Measurements from ENCODE around the gene RASD2. TPM values are rescaled to one million over a fixed set of nuclear protein-coding genes. Genes with fewer than 3 reads are reported as not detected.
A peak's percentile ranks its signal among the peaks of the same experiment; 100 is the strongest.
"Not testable (repeated sequence)": the region's sequence is repeated elsewhere in the genome, so short reads cannot be mapped to it uniquely, and the experiment has no call there.

The RASD2 gene, protein sequence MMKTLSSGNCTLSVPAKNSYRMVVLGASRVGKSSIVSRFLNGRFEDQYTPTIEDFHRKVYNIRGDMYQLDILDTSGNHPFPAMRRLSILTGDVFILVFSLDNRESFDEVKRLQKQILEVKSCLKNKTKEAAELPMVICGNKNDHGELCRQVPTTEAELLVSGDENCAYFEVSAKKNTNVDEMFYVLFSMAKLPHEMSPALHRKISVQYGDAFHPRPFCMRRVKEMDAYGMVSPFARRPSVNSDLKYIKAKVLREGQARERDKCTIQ
- polyA plus RNA-seq (2013), result 0.11 and 0.14 TPM in 2 replicates

GRCh38 chr22:35540595-35541253 lies at the start of gene RASD2:
Gene RASD2, plus strand, starts transcription at chr22:35540831. Its CDS starts 5,979 bp downstream, at chr22:35546810.
- H4K8ac ChIP-seq (ENCODE audit: low read depth, low read length), result no peak within 1 kb of the TSS
- no CpG with 5 or more reads among the region's 49 CpGs for WGBS (ENCODE audit: extremely low coverage, insufficient coverage, insufficient read length)
- H3K4me1 ChIP-seq (ENCODE audit: control insufficient read depth in 1 of 2, insufficient read depth in 2 of 2, low read length in 2 of 2), result peaks cover 7 to 13% of the 10 kb centered on the region in 2 experiments
- H3K23ac ChIP-seq (ENCODE audit: low read length), result no peak within 1 kb of the TSS
- H3K79me2 ChIP-seq (ENCODE audit: control insufficient read depth, insufficient read depth, low read length, poor library complexity), result no peaks in the 10 kb centered on the region
- no peak within 1 kb of the TSS for H3K18ac ChIP-seq (ENCODE audit: low read length)
- H2BK5ac ChIP-seq (ENCODE audit: low read depth, low read length, poor library complexity), result no peak within 1 kb of the TSS
- H3K27ac ChIP-seq (ENCODE audit: low read depth, low read length), result no peak within 1 kb of the TSS
- H2AFZ ChIP-seq (ENCODE audit: insufficient read depth, low read length, poor library complexity), result peak within 1 kb of the TSS; percentile 37
- H2AK5ac ChIP-seq (ENCODE audit: low read length), result no peak within 1 kb of the TSS
- no peak within 1 kb of the TSS for H3K14ac ChIP-seq (ENCODE audit: low read length)
- peaks cover 5% of the 10 kb centered on the region for H3K9me3 ChIP-seq (ENCODE audit: insufficient read depth, low read depth, low read length)
- H3K4me3 ChIP-seq (ENCODE audit: low read depth, low read length), result peak within 1 kb of the TSS; percentile 69
- peak in 1 of 2 donors; percentile 47 for DNase-seq
- no peaks in the 10 kb centered on the region for H3K36me3 ChIP-seq (ENCODE audit: control insufficient read depth in 1 of 2, insufficient read depth in 2 of 2, low read length in 2 of 2)
- H3K27me3 ChIP-seq (ENCODE audit: insufficient read depth, low read length), result peaks cover 14% of the 10 kb centered on the region
- H3K9ac ChIP-seq (ENCODE audit: low read length), result no peak within 1 kb of the TSS
- peak within 1 kb of the TSS; percentile 95 for H3K4me2 ChIP-seq (ENCODE audit: low read length)
- no peaks in the 10 kb centered on the region for H3K79me1 ChIP-seq (ENCODE audit: low read length)
- no peak within 1 kb of the TSS for H2BK12ac ChIP-seq (ENCODE audit: low read length)
- H3K4ac ChIP-seq (ENCODE audit: low read depth, low read length), result no peak within 1 kb of the TSS
- H4K12ac ChIP-seq (ENCODE audit: low read depth, low read length), result no peak within 1 kb of the TSS
- H2BK120ac ChIP-seq (ENCODE audit: insufficient read depth, low read length, poor library complexity), result no peak within 1 kb of the TSS
- H4K91ac ChIP-seq (ENCODE audit: low read depth, low read length), result no peak within 1 kb of the TSS

GRCh38 chr22:35491061-35491907 lies 49.3 kb upstream of the RASD2 start:
- H3K4me2 ChIP-seq (ENCODE audit: low read length); H4K12ac ChIP-seq (ENCODE audit: low read depth, low read length); H2AK5ac ChIP-seq (ENCODE audit: low read length); H3K23ac ChIP-seq (ENCODE audit: low read length); H2AFZ ChIP-seq (ENCODE audit: insufficient read depth, low read length, poor library complexity); H3K9me3 ChIP-seq (ENCODE audit: insufficient read depth, low read depth, low read length); H4K8ac ChIP-seq (ENCODE audit: low read depth, low read length); H3K27me3 ChIP-seq (ENCODE audit: insufficient read depth, low read length); H3K18ac ChIP-seq (ENCODE audit: low read length); H4K91ac ChIP-seq (ENCODE audit: low read depth, low read length); H2BK120ac ChIP-seq (ENCODE audit: insufficient read depth, low read length, poor library complexity); H2BK5ac ChIP-seq (ENCODE audit: low read depth, low read length, poor library complexity); H3K14ac ChIP-seq (ENCODE audit: low read length); DNase-seq; H3K4me3 ChIP-seq (ENCODE audit: low read depth, low read length); H3K27ac ChIP-seq (ENCODE audit: low read depth, low read length); H3K79me1 ChIP-seq (ENCODE audit: low read length); H3K4ac ChIP-seq (ENCODE audit: low read depth, low read length); H3K4me1 ChIP-seq (ENCODE audit: control insufficient read depth in 1 of 2, insufficient read depth in 2 of 2, low read length in 2 of 2); H2BK12ac ChIP-seq (ENCODE audit: low read length); H3K79me2 ChIP-seq (ENCODE audit: control insufficient read depth, insufficient read depth, low read length, poor library complexity); H3K9ac ChIP-seq (ENCODE audit: low read length); H3K36me3 ChIP-seq (ENCODE audit: control insufficient read depth in 1 of 2, insufficient read depth in 2 of 2, low read length in 2 of 2): not testable (repeated sequence)
- no CpG with 5 or more reads among the region's 24 CpGs for WGBS (ENCODE audit: extremely low coverage, insufficient coverage, insufficient read length)

DNA sequence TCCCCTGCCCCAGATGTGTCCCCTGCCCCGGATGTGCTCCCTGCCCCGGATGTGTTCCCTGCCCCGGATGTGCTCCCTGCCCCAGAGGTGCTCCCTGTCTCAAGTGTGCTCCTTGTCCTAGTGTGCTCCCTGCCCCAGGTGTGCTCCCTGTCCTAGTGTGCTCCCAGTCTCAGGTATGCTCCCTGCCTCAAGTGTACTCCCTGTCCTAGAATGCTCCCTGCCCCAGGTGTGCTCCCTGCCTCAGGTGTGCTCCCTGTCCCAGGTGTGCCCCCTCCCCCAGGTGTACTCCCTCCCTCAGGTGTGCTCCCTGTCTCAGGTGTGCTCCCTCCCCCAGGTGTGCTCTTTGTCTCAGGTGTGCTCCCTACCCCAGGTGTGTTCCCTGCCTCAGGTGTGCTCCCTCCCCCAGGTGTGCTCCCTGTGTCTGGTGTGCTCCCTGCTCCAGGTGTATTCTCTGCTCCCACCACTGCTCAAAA lies 48.7 kb upstream of the RASD2 start:
- no peak overlapping the region for H3K9ac ChIP-seq (ENCODE audit: low read length)
- H3K14ac ChIP-seq (ENCODE audit: low read length), result no peak overlapping the region
- H2BK120ac ChIP-seq (ENCODE audit: insufficient read depth, low read length, poor library complexity), result no peak overlapping the region
- H2AK5ac ChIP-seq (ENCODE audit: low read length), result no peak overlapping the region
- no peak overlapping the region for H4K91ac ChIP-seq (ENCODE audit: low read depth, low read length)
- DNase-seq, result no peak
- no peak overlapping the region for H3K4ac ChIP-seq (ENCODE audit: low read depth, low read length)
- H3K23ac ChIP-seq (ENCODE audit: low read length), result no peak overlapping the region
- peaks cover 3% of the 10 kb centered on the region for H3K9me3 ChIP-seq (ENCODE audit: insufficient read depth, low read depth, low read length)
- no peak overlapping the region for H4K8ac ChIP-seq (ENCODE audit: low read depth, low read length)
- no peak overlapping the region for H3K4me2 ChIP-seq (ENCODE audit: low read length)
- H3K4me1 ChIP-seq (ENCODE audit: control insufficient read depth in 1 of 2, insufficient read depth in 2 of 2, low read length in 2 of 2), result no peaks in the 10 kb centered on the region
- H3K36me3 ChIP-seq (ENCODE audit: control insufficient read depth in 1 of 2, insufficient read depth in 2 of 2, low read length in 2 of 2), result no peaks in the 10 kb centered on the region
- no CpG with 5 or more reads among the region's 3 CpGs for WGBS (ENCODE audit: extremely low coverage, insufficient coverage, insufficient read length)
- H2BK5ac ChIP-seq (ENCODE audit: low read depth, low read length, poor library complexity), result no peak overlapping the region
- no peak overlapping the region for H3K4me3 ChIP-seq (ENCODE audit: low read depth, low read length)
- no peak overlapping the region for H3K27ac ChIP-seq (ENCODE audit: low read depth, low read length)
- no peaks in the 10 kb centered on the region for H3K79me1 ChIP-seq (ENCODE audit: low read length)
- H3K27me3 ChIP-seq (ENCODE audit: insufficient read depth, low read length), result no peaks in the 10 kb centered on the region
- no peak overlapping the region for H4K12ac ChIP-seq (ENCODE audit: low read depth, low read length)
- H3K79me2 ChIP-seq (ENCODE audit: control insufficient read depth, insufficient read depth, low read length, poor library complexity), result no peaks in the 10 kb centered on the region
- no peak overlapping the region for H3K18ac ChIP-seq (ENCODE audit: low read length)
- no peak overlapping the region for H2BK12ac ChIP-seq (ENCODE audit: low read length)
- no peak overlapping the region for H2AFZ ChIP-seq (ENCODE audit: insufficient read depth, low read length, poor library complexity)

DNA sequence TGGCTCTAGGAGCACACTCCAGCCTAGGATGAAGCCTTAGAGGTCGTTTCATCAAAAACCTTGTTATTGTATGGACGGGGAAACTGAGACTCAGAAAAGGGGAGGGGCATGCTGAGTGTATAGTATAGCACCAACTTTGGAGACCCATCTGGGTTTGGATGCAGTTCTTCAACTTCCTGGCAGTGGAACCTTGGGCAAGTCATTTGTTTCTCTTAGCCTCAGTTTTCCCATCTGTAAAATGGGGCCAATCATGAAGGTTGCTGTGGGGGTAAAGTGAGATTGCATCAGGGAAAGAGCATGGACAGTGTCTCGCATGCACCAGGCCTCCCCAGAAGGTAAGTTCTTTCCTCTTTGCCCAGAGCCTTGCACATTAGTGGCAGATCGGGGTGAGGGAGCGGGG lies 47.6 kb upstream of the RASD2 start:
- H3K14ac ChIP-seq (ENCODE audit: low read length), result no peak overlapping the region
- no peak overlapping the region for H2AFZ ChIP-seq (ENCODE audit: insufficient read depth, low read length, poor library complexity)
- no peak overlapping the region for H3K18ac ChIP-seq (ENCODE audit: low read length)
- H3K4me3 ChIP-seq (ENCODE audit: low read depth, low read length), result no peak overlapping the region
- no peak overlapping the region for H2BK120ac ChIP-seq (ENCODE audit: insufficient read depth, low read length, poor library complexity)
- no peaks in the 10 kb centered on the region for H3K79me1 ChIP-seq (ENCODE audit: low read length)
- no CpG with 5 or more reads among the region's 5 CpGs for WGBS (ENCODE audit: extremely low coverage, insufficient coverage, insufficient read length)
- no peak overlapping the region for H2AK5ac ChIP-seq (ENCODE audit: low read length)
- no peak overlapping the region for H2BK12ac ChIP-seq (ENCODE audit: low read length)
- no peak for DNase-seq
- H3K27ac ChIP-seq (ENCODE audit: low read depth, low read length), result no peak overlapping the region
- H3K36me3 ChIP-seq (ENCODE audit: control insufficient read depth in 1 of 2, insufficient read depth in 2 of 2, low read length in 2 of 2), result no peaks in the 10 kb centered on the region
- no peak overlapping the region for H4K8ac ChIP-seq (ENCODE audit: low read depth, low read length)
- H3K27me3 ChIP-seq (ENCODE audit: insufficient read depth, low read length), result no peaks in the 10 kb centered on the region
- no peaks in the 10 kb centered on the region for H3K79me2 ChIP-seq (ENCODE audit: control insufficient read depth, insufficient read depth, low read length, poor library complexity)
- H3K9me3 ChIP-seq (ENCODE audit: insufficient read depth, low read depth, low read length), result peaks cover 3% of the 10 kb centered on the region
- H4K12ac ChIP-seq (ENCODE audit: low read depth, low read length), result no peak overlapping the region
- no peak overlapping the region for H3K23ac ChIP-seq (ENCODE audit: low read length)
- no peak overlapping the region for H3K4me2 ChIP-seq (ENCODE audit: low read length)
- no peaks in the 10 kb centered on the region for H3K4me1 ChIP-seq (ENCODE audit: control insufficient read depth in 1 of 2, insufficient read depth in 2 of 2, low read length in 2 of 2)
- H3K9ac ChIP-seq (ENCODE audit: low read length), result no peak overlapping the region
- no peak overlapping the region for H4K91ac ChIP-seq (ENCODE audit: low read depth, low read length)
- H2BK5ac ChIP-seq (ENCODE audit: low read depth, low read length, poor library complexity), result no peak overlapping the region
- no peak overlapping the region for H3K4ac ChIP-seq (ENCODE audit: low read depth, low read length)
